Testis (tissue), 3 donors: Measurements from ENCODE around the gene GRIK4. TPM values are rescaled to one million over a fixed set of nuclear protein-coding genes. Genes with fewer than 3 reads are reported as not detected.

ENCODE experiments used
- DNase-seq: peaks from one replicate; pipeline ENCODE4 v3.0.0-alpha.2; 2019
- H3K27ac ChIP-seq, 2 donors: fragments of 200-600 bp; sonication (generic); one replicate each; pipeline ENCODE4 v1.5.1; 2019
- H3K27me3 ChIP-seq: fragments of 200-600 bp; sonication (generic); one replicate; pipeline ENCODE4 v1.5.1; 2019
- H3K36me3 ChIP-seq: fragments of 200-600 bp; sonication (generic); one replicate; pipeline ENCODE4 v1.5.1; 2017; ENCODE audit warnings: low read depth; ENCODE audit errors: missing control alignments
- H3K4me1 ChIP-seq: fragments of 200-600 bp; sonication (generic); one replicate; pipeline ENCODE4 v1.5.1; 2019
- H3K4me3 ChIP-seq, 2 donors: fragments of 200-600 bp; sonication (generic); one replicate each; pipeline ENCODE4 v1.5.1; 2017 to 2019
- H3K9me3 ChIP-seq: fragments of 200-600 bp; sonication (generic); one replicate; pipeline ENCODE4 v1.5.1; 2017
- POLR2A ChIP-seq: fragments of 450-650 bp; IDR thresholded peaks from one replicate; pipeline ENCODE4 v1.6.1; 2017; ENCODE audit warnings: antibody characterized with exemption, mild to moderate bottlenecking, moderate library complexity
- WGBS, 2 donors: methylation state at CpG; one replicate each; pipeline ENCODE4 v1.1.5; 2018; 5-methylcytosine and 5-hydroxymethylcytosine counted together
- intact Hi-C: fragments of 100-400 bp; cut with DNase I; formaldehyde crosslinking; loops from one replicate; pipeline ENCODE4 v1.15.1; 2023; ENCODE audit warnings: low total_unique reads
- polyA plus RNA-seq: library from polyadenylated mRNA; stranded (reverse); fragments of 350-450 nt; fragmentation: Illumina TruSeq; extraction: RNeasy Lipid Tissue Mini Kit (QIAGEN cat#74804); gene quantifications from one replicate; pipeline ENCODE4 v1.2.3, GENCODE V29; 2014; ENCODE audit warnings: low read depth, low replicate concordance; ENCODE audit not compliant: insufficient read depth
- total RNA-seq, 2 donors: library from RNA; depleted of rRNA; stranded (reverse); fragments of >200 nt; gene quantifications; one replicate each; pipeline ENCODE4 v1.2.3, GENCODE V29; 2016
- TF ChIP-seq, protein P1 (sequence below), 3 experiments: fragments of 450-650 bp in 2 of 3; fragments of 200-600 bp in 1 of 3; sonication (generic) in 1 of 3; IDR thresholded peaks; one replicate each; pipeline ENCODE4 v1.5.1; 2016 to 2019; ENCODE audit warnings: antibody characterized with exemption in 3 of 3, mild to moderate bottlenecking in 2 of 3, moderate library complexity in 1 of 3

Gene GRIK4
- total and polyA plus RNA-seq, 3 donors from 2014 or later, result 2.6 to 3.0 (median 2.6) TPM

DNA sequence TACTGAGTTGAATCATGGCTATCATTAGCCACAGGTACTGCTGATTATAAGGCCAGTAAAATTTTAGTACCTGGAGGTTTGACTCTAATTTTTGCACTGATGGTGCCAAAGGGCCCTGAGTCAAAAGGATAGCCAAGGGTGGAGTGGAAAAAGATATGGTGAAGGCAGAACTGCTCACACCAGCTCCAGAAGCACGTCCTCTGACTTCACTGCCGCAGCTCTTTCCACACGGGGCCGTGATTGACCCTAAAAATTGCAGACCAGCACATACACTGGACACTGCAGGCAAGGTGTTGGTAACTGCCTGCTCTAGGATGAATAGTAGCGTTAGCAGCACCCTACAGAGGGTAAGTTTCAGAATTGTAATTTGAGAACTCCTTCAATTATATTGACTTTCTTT lies 25.4 kb upstream of the GRIK4 start:
- Histone ChIP-seq H3K36me3 (no peaks in the 10 kb centered on the region), H3K27me3 (no peaks in the 10 kb centered on the region), H3K27ac (no peak overlapping the region), H3K4me3 (no peak overlapping the region), H3K4me1 (no peaks in the 10 kb centered on the region), H3K9me3 (no peaks in the 10 kb centered on the region)
- DNase-seq, result no peak
- 95% methylated on average over 5 of the region's 5 CpGs for WGBS, 2 donors
- intact Hi-C loops, result no loop called here
- no peak for TF ChIP-seq POLR2A
- TF ChIP-seq, protein P1, sequence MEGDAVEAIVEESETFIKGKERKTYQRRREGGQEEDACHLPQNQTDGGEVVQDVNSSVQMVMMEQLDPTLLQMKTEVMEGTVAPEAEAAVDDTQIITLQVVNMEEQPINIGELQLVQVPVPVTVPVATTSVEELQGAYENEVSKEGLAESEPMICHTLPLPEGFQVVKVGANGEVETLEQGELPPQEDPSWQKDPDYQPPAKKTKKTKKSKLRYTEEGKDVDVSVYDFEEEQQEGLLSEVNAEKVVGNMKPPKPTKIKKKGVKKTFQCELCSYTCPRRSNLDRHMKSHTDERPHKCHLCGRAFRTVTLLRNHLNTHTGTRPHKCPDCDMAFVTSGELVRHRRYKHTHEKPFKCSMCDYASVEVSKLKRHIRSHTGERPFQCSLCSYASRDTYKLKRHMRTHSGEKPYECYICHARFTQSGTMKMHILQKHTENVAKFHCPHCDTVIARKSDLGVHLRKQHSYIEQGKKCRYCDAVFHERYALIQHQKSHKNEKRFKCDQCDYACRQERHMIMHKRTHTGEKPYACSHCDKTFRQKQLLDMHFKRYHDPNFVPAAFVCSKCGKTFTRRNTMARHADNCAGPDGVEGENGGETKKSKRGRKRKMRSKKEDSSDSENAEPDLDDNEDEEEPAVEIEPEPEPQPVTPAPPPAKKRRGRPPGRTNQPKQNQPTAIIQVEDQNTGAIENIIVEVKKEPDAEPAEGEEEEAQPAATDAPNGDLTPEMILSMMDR (IDR thresholded peaks at IDR 0.05), result no peak

DNA sequence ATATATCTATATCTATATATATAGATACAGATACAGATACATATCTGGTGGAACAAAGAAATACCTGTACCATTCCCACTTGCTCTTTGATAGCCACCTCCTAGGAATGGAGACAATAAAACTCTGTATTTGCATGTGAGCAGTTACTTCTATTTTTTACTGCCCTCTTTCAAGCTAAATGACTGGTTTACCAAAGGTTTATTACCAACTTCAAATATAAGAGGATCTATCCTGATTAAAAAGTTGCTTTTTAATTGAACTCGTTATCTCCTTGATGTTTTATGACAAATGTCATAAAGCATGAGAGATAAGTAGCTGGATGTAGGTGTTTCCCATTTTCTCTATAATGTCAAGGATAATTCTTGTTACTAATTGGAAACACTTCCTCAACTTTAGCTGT lies 21.7 kb upstream of the GRIK4 start:
- H3K9me3 ChIP-seq, result no peaks in the 10 kb centered on the region
- no peak overlapping the region for H3K4me3 ChIP-seq
- no peaks in the 10 kb centered on the region for H3K27me3 ChIP-seq
- 68 to 81% methylated on average over 1 of the region's 1 CpG for WGBS, 2 donors
- no peak overlapping the region for H3K27ac ChIP-seq
- H3K36me3 ChIP-seq, result no peaks in the 10 kb centered on the region
- no peaks in the 10 kb centered on the region for H3K4me1 ChIP-seq
- TF ChIP-seq, protein P1 (IDR thresholded peaks at IDR 0.05), result no peak
- TF ChIP-seq POLR2A, result no peak
- no peak for DNase-seq
- intact Hi-C loops, result loop anchor here (2.0 kb wide), 1 partner anchor 51 kb away; no protein-coding TSS in a partner anchor

DNA sequence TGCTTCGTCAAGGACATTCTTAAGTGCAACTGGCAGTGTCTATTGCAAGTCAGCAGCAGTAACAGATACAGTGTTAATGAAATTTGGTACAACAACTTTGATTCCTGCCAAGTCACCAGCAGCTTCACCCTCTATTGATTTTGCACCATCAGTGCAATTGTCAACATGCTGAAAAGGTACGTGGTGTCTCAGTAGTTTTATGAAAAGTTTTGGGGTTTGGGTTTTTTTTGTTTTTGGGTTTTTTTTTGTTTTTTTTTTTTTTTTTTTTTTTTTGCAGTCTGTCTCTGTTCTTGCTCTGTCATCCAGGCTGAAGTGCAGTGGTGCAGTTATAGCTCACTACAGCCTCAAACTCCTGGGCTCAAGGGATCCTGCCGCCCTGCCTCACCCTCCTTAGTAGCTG lies 19.1 kb upstream of the GRIK4 start:
- Histone ChIP-seq H3K9me3 (no peaks in the 10 kb centered on the region), H3K36me3 (no peaks in the 10 kb centered on the region), H3K4me1 (no peaks in the 10 kb centered on the region), H3K27me3 (no peaks in the 10 kb centered on the region), H3K27ac (no peak overlapping the region), H3K4me3 (no peak overlapping the region)
- no peak for DNase-seq
- TF ChIP-seq, protein P1 (IDR thresholded peaks at IDR 0.05), result no peak
- no peak for TF ChIP-seq POLR2A
- intact Hi-C loops, result no loop called here
- WGBS, 2 donors, result 56 to 59% methylated on average over 3 of the region's 3 CpGs

DNA sequence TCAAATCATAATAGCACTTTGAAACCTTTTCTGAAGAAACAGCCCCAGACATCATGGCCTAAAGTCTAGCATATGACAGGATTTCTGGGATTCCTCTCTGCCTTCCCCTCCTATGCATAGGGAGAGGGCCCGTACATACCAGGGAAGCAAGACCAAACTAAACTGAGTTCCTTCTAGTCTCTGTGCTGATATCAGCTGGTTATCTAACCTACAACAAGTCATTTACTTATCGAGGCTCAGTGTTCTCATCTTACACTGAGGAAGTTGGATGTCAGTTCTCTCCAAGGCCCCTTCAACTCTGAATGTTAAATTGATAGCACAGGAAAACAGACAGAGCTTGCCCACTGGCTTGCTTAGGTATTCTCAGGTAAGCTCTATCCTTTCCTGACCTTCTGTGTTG lies 17.0 kb upstream of the GRIK4 start:
- no peak for TF ChIP-seq POLR2A
- TF ChIP-seq, protein P1 (IDR thresholded peaks at IDR 0.05), result no peak
- 64 to 67% methylated on average over 2 of the region's 2 CpGs for WGBS, 2 donors
- Histone ChIP-seq H3K4me3 (no peak overlapping the region), H3K27ac (no peak overlapping the region), H3K36me3 (no peaks in the 10 kb centered on the region), H3K9me3 (no peaks in the 10 kb centered on the region), H3K4me1 (no peaks in the 10 kb centered on the region), H3K27me3 (no peaks in the 10 kb centered on the region)
- intact Hi-C loops, result no loop called here
- no peak for DNase-seq

DNA sequence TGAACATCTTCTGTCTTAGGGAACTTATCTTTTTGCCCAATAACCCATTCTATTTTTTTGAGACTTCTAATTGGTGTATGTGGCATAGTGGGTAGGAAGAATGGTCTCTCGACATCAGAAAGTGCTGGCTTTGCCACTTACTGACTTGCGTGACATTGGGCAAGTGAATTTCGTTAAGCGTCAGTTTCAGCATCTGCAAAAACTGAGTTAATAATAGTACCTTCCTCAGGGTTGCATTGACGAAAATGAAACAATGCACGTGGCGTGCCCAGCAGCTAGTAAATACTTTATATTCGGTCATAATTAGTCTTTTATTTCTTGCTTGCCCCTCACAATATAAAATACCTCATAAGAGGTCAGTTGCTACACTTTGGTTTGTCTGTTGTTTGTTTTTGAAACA lies 12.5 kb upstream of the GRIK4 start:
- H3K36me3 ChIP-seq, result no peaks in the 10 kb centered on the region
- WGBS, 2 donors, result 84 to 87% methylated on average over 8 of the region's 8 CpGs
- H3K27ac ChIP-seq, result no peak overlapping the region
- intact Hi-C loops, result no loop called here
- no peaks in the 10 kb centered on the region for H3K9me3 ChIP-seq
- no peak for TF ChIP-seq POLR2A
- TF ChIP-seq, protein P1 (IDR thresholded peaks at IDR 0.05), result no peak
- H3K27me3 ChIP-seq, result no peaks in the 10 kb centered on the region
- H3K4me1 ChIP-seq, result no peaks in the 10 kb centered on the region
- no peak for DNase-seq
- H3K4me3 ChIP-seq, result no peak overlapping the region
